CD4-positive, alpha-beta T cell (primary cell): ENCODE results near the gene OR9G1. TPM values are rescaled to one million over a fixed set of nuclear protein-coding genes. Genes with fewer than 3 reads are reported as not detected.

Source experiments
- ATAC-seq: fragments of 200-7000 bp; cut with Tn5 transposase; one replicate; pipeline ENCODE4 v1.10.0; 2022; ENCODE audit warnings: mild to moderate bottlenecking; ENCODE audit not compliant: poor library complexity
- CTCF ChIA-PET: fragments of 350-600 bp; sonication (Branson Sonifier 250); formaldehyde crosslinking; loops from one replicate; lab custom pipeline; 2021; ENCODE audit warnings: antibody characterized with exemption, inconsistent platforms; lab: Charles Lee
- POLR2A ChIA-PET: fragments of 350-600 bp; sonication (Branson Sonifier 250); formaldehyde crosslinking; loops from one replicate; lab custom pipeline; 2021; ENCODE audit warnings: antibody characterized with exemption, inconsistent platforms; lab: Charles Lee
- DNase-seq, 14 experiments: peaks; one replicate each; pipeline ENCODE4 v3.0.0-alpha.2; 2013 to 2020; ENCODE audit warnings: mixed read lengths in 2 of 14
- H3K27ac ChIP-seq, 2 donors: one replicate each; pipeline versions ENCODE4 v1.5.1 to v1.7.0; 2013; ENCODE audit warnings: low read length in 2 of 2, low read depth in 1 of 2, mild to moderate bottlenecking in 1 of 2
- H3K27me3 ChIP-seq, 2 experiments: 1 replicate in 1 of 2; 2 replicates in 1 of 2; pipeline versions ENCODE4 v1.6.1 to v1.7.0; 2013; ENCODE audit warnings: low read length in 2 of 2, control low read depth in 1 of 2, mild to moderate bottlenecking in 1 of 2, moderate library complexity in 1 of 2; ENCODE audit not compliant: insufficient read depth in 2 of 2, control insufficient read depth in 1 of 2
- H3K36me3 ChIP-seq: one replicate; pipeline ENCODE4 v1.6.1; 2013; ENCODE audit warnings: low read length, control low read depth; ENCODE audit not compliant: insufficient read depth
- H3K4me1 ChIP-seq: one replicate; pipeline ENCODE4 v1.6.1; 2013; ENCODE audit warnings: low read length, control low read depth; ENCODE audit not compliant: insufficient read depth
- H3K4me3 ChIP-seq: one replicate; pipeline ENCODE4 v1.5.1; 2013; ENCODE audit warnings: mild to moderate bottlenecking, low read length, moderate library complexity
- H3K9me3 ChIP-seq, 2 experiments: 1 replicate in 1 of 2; 2 replicates in 1 of 2; pipeline versions ENCODE4 v1.6.1 to v1.7.0; 2013; ENCODE audit warnings: low read length in 2 of 2, mild to moderate bottlenecking in 2 of 2, control low read depth in 1 of 2, moderate library complexity in 1 of 2; ENCODE audit not compliant: control insufficient read depth in 1 of 2, insufficient read depth in 1 of 2
- H3K27ac Mint-ChIP-seq: one replicate; pipeline ENCODE4 v1.8.0; 2020; ENCODE audit warnings: mixed read lengths
- H3K27me3 Mint-ChIP-seq: one replicate; pipeline ENCODE4 v1.8.0; 2021; ENCODE audit warnings: mixed read lengths
- H3K36me3 Mint-ChIP-seq: one replicate; pipeline ENCODE4 v1.8.0; 2021; ENCODE audit warnings: low read depth, mixed read lengths
- H3K4me1 Mint-ChIP-seq: one replicate; pipeline ENCODE4 v1.8.0; 2021; ENCODE audit warnings: low read depth, mixed read lengths
- H3K4me3 Mint-ChIP-seq: one replicate; pipeline ENCODE4 v1.8.0; 2020; ENCODE audit warnings: mild to moderate bottlenecking, mixed read lengths
- H3K9me3 Mint-ChIP-seq: one replicate; pipeline ENCODE4 v1.8.0; 2020; ENCODE audit warnings: mixed read lengths
- CTCF ChIP-seq: fragments of 200-600 bp; IDR thresholded peaks from one replicate; pipeline ENCODE4 v1.8.0; 2022; ENCODE audit warnings: antibody characterized with exemption, mild to moderate bottlenecking
- intact Hi-C, 2 experiments: fragments of 100-400 bp; cut with DNase I in 1 of 2; cut with micrococcal nuclease in 1 of 2; formaldehyde crosslinking; loops; one replicate each; pipeline versions ENCODE4 v1.15.1 to v1.9.0; 2023 to 2025; cut with DNase I, micrococcal nuclease
- total RNA-seq, 174 experiments: library from RNA in 2 of 174; stranded (reverse) in 2 of 174; gene quantifications; one replicate each; pipeline ENCODE4 v1.2.3 and lab custom pipeline; 2021 to 2026

The OR9G1 gene
- total RNA-seq, 2 experiments from 2014 or later, result not detected

- POLR2A ChIA-PET, result no interaction called here
- Histone ChIP-seq H3K27ac (no peak overlapping the region), H3K4me3 (no peak overlapping the region), H3K36me3 (no peaks in the 10 kb centered on the region), H3K9me3 (no peaks in the 10 kb centered on the region), H3K4me1 (no peaks in the 10 kb centered on the region), H3K27me3 (no peaks in the 10 kb centered on the region)
- Mint-ChIP-seq H3K27ac (no peak overlapping the region), H3K27me3 (no peaks in the 10 kb centered on the region), H3K4me1 (no peaks in the 10 kb centered on the region), H3K36me3 (no peaks in the 10 kb centered on the region), H3K4me3 (no peak overlapping the region), H3K9me3 (peaks cover 9% of the 10 kb centered on the region)
- no peak for TF ChIP-seq CTCF
- DNase-seq (no peak), ATAC-seq (no peak)
- CTCF ChIA-PET, result no interaction called here
- intact Hi-C loops, result no loop called here
Observed at GRCh38 chr11:56706486-56706885, 7.6 kb downstream of the OR9G1 start.

GRCh38 chr11:56714206-56714605, 15.3 kb downstream of the OR9G1 start:
- H3K9me3 Mint-ChIP-seq, result peaks cover 19% of the 10 kb centered on the region
- no peak for DNase-seq
- no peak overlapping the region for H3K4me3 Mint-ChIP-seq
- ChIA-PET CTCF (no interaction called here), POLR2A (no interaction called here)
- H3K27me3 Mint-ChIP-seq, result no peaks in the 10 kb centered on the region
- no peak for ATAC-seq
- no peak overlapping the region for H3K27ac Mint-ChIP-seq
- H3K36me3 ChIP-seq, result no peaks in the 10 kb centered on the region
- H3K36me3 Mint-ChIP-seq, result no peaks in the 10 kb centered on the region
- H3K4me1 Mint-ChIP-seq, result no peaks in the 10 kb centered on the region
- no peaks in the 10 kb centered on the region for H3K27me3 ChIP-seq
- peaks cover 0 to 3% of the 10 kb centered on the region in 2 experiments for H3K9me3 ChIP-seq
- no peak for TF ChIP-seq CTCF
- no peak overlapping the region for H3K27ac ChIP-seq
- H3K4me1 ChIP-seq, result no peaks in the 10 kb centered on the region
- H3K4me3 ChIP-seq, result no peak overlapping the region
- intact Hi-C loops, result no loop called here

- POLR2A ChIA-PET, result no interaction called here
Observed at GRCh38 chr11:56716379-56716854, 17.5 kb downstream of the OR9G1 start.

More at GRCh38 chr11:56716379-56716854, 17.5 kb downstream of the OR9G1 start:
- Histone ChIP-seq H3K9me3 (peaks cover 0 to 3% of the 10 kb centered on the region in 2 experiments), H3K27ac (no peak overlapping the region), H3K4me3 (no peak overlapping the region), H3K36me3 (no peaks in the 10 kb centered on the region), H3K4me1 (no peaks in the 10 kb centered on the region), H3K27me3 (no peaks in the 10 kb centered on the region)
- Mint-ChIP-seq H3K27ac (no peak overlapping the region), H3K4me3 (no peak overlapping the region), H3K27me3 (no peaks in the 10 kb centered on the region), H3K9me3 (peaks cover 16% of the 10 kb centered on the region), H3K4me1 (no peaks in the 10 kb centered on the region), H3K36me3 (no peaks in the 10 kb centered on the region)
- intact Hi-C loops, result no loop called here
- TF ChIP-seq CTCF, result no peak
- DNase-seq (no peak), ATAC-seq (no peak)
- CTCF ChIA-PET, result no interaction called here
